ENCODE measurements around the gene ZDHHC14.

ZDHHC14 gene

DNA sequence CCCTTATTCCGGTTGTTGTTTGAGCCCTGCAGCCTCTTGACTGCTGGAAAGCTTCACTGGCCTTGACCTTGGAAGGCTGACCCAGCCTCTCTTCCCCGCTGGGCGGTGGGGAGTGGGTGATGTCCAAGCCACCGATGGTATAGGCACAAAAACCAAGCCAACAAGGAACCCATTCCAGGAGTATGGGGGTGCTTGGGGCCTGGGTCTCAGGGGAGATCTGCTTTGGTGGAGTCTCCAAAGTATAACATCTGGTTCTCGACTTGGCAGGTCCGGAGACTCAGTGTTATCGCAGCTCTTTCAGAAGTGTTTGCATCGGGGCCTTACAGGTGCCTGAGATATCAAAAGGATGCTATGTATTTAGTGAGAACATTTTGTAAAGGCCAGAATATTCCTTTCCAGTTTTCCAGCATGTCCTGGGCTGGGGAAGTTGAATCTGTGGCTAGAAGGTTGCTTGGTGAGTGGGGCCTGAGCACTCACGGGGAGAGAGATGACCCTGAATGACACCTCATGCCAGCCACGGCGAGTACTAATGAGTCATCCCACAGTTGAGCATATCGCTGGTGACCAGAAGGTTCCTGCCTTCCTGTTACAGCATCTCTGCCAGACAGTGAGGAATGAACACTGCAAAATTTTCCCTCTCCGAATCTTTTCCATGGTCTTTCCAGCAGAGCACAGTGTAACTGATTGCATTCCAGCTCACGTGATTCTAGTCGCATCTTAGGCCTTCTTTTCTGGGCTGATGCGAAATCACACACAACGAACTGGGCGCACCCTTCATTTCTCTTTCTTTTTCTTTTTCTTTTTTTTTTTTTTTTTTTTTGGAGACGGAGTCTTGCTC is 133.9 kb downstream of the ZDHHC14 start:
- DNase-seq (ENCODE audit: low read depth in 4 of 4, low spot score in 1 of 4): no peak

DNA sequence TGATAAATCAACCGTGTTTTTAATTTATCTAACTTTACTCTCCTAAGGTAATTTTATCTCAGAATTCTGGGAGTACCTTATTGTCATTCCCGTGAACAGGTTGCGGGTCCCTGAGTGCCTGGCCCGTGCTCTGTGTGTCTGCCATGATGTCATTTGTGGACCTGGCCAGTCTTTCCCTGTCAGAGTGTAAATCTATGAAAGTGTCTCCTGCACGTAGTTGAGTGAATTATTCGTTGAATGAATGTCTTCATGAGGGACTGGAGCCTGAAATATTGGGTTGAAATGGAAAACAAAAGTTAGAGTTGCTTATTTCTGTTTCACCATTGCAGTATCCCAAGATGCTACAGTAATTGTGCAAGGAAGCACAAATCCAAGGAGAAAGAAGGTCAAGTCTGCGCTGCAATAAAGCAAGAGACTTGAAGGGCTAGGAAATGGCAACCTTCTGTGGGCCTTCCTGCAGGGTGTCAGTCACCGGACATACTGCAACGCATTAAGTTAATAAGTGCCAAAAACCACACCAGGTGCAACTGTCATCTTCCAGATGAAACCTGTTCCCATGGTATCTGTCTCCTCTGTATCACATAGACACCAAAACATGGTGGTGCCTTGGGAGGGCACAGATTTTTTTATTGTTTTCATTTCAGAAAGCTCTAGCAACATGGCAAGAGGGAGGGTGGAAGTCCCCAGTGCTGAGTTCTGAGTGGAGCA is 135.5 kb downstream of the ZDHHC14 start:
- no peak for DNase-seq (ENCODE audit: low read depth in 4 of 4, low spot score in 1 of 4)

DNA sequence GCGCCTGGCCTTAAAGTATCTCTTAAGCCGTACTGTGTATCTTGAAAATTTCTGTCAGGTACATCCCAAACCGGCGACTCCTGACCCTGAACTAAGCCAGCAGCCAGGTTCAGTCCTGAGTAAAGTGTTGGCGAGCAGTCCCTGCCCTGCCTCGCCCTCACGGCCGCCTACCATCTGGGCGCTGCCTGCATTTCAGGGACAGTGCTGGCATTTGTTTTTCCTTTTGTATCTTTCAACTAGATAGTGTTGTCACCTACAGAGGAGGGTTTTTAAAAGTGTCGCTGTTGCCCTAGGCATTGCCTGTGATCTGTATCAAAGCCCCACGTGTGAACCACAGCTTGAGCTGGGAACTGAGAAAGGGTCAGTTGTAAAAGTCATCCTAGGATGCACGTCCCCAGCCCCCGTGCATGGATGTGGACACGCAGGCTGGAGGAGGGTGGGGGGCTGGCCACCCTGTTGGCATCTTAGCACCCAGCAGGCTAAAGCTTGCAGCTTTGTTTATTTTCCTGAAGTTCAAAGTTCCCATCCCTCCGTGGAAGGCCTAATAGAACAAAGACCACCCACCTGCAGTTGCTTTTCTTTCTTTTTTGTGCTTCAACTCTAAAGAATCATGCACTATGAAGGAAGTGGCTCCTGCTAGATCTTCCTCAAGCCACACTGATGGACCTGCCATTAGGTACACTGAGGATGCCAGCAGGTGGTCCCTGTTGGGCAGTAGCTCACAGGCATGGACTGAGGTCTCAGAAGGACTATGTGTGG is 136.8 kb downstream of the ZDHHC14 start:
- DNase-seq (ENCODE audit: low read depth in 4 of 4, low spot score in 1 of 4): no peak

DNA sequence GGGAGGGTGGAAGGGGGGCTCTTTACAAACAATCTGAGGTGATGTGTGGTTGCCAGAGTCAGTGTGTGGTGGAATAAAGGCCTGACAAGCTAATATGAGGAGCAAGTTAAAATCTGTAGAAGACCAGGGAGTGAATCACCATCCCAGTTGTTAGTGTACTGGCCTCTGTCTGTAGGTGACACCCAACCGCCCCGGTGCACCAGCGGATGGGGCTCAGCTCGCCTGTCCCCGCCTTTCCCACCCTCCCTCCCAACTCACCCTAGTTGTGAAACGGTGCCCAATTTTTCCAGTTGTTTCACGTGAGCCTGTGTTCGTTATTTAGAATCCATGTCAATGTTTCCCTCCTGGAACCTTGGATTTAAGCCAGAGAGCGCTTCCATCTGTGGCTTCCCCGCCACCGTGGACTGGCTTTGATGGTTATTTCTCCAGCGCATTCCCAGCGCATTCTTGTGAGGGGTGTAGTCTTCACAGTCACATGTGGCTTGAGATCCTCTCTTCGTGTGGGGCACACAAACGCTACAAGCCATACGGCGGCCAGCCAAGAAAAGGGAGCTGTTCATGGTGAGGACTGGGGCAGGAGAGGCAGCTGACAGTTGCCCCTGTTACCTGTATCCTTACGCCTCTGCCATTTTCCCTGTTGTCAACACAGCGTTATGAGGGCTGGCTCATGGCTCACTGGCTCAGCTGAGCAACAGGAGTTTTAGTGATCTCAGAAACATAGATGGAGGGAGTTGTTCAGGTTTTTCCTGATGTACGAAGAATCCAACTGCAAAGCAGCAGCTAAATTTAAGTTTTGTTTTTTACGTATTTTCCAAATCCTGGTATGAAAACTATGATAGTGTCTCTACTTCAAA is 137.6 kb downstream of the ZDHHC14 start:
- DNase-seq (ENCODE audit: low read depth in 4 of 4, low spot score in 1 of 4): no peak

DNA sequence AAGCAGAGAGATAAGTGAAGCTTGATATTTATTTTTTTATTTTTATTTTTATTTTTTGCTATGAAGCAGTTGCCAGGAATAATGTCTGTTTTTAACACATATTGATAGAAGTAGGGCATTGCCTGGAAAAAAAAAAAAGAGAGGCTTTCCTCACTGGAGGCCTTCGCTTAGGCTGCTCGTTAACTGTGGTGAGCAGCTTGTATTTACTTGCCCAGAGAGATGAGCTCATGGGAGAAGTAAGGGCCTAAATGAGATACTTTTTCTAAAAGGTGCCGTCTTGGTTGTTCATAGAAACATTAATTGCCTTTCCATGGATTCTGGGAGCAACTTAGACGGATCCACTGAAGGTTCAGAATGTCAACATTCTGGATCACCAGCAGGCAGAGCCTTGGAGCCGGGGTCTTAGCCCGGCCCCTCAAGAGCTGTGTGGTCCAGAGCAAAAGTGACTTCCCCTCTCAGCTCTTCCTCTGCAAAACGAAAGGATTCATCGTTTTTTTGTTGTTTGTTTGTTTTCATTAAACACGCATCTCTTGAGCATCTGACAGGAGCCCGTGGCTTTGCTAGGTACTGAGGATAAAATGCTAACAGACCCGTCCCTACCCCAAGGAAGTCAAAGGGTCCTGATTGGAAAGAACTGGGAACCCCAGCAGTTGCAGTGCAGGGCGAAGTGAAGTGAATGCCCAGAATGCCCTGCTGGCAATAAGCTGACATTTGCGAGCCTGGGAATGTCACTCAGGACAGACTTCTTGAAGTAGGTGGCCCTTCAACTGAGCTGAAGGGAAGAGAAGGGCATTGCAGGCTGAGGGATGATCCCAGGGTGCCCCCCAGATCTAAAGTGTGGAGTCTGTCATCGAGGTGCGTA is 138.5 kb downstream of the ZDHHC14 start:
- DNase-seq (ENCODE audit: low read depth in 4 of 4, low spot score in 1 of 4): no peak

DNA sequence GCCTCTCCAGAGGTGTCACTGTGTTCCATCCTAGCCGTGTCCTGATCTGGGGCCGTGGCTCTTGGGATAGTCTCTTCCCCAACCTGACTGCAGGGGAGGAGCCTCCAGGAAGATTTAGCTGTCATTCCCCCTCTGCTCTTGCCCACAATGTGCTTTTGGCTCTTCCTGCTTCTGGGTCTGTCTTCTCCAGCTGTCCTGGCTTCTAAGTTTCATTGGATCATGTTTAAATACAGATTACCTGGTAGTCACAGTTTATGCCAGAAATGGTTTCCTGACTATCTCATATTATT is 139.1 kb downstream of the ZDHHC14 start:
- DNase-seq (ENCODE audit: low read depth in 4 of 4, low spot score in 1 of 4): no peak

DNA sequence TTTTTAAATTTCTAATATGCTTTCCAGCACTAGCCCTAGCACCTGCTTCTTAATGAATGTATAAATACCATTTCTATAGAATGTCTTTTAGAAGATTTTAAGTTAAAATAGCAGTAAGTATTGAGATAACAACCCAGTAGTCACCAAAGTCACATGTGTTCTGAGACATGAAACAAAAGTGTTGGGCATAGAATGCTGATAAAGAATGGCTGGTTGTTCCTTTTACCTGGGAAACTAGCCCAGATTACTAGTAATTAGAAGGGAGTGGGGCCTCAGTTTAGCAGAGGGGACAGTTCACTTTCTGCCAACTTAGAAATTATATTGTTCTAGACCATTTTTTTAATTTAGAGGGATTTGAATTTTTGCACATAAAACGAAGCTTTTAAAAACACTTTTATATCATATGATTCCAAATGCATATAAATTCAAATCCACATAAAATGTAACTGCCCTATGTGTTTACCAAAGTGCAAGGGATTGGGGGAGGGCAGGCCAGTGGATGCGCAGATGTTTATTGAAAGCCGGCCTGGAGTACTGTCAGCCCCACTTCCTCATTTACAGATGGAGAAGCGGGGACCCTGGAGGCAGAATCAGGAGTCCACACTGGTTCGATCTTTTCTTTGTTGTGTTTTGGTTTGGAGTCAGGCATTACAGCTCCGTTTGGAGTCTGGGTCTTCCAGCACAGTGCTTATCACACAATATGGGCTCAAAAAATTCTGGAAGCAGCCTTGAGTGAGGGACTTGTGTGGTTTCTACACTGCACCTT is 139.8 kb downstream of the ZDHHC14 start:
- DNase-seq (ENCODE audit: low read depth in 4 of 4, low spot score in 1 of 4): no peak

DNA sequence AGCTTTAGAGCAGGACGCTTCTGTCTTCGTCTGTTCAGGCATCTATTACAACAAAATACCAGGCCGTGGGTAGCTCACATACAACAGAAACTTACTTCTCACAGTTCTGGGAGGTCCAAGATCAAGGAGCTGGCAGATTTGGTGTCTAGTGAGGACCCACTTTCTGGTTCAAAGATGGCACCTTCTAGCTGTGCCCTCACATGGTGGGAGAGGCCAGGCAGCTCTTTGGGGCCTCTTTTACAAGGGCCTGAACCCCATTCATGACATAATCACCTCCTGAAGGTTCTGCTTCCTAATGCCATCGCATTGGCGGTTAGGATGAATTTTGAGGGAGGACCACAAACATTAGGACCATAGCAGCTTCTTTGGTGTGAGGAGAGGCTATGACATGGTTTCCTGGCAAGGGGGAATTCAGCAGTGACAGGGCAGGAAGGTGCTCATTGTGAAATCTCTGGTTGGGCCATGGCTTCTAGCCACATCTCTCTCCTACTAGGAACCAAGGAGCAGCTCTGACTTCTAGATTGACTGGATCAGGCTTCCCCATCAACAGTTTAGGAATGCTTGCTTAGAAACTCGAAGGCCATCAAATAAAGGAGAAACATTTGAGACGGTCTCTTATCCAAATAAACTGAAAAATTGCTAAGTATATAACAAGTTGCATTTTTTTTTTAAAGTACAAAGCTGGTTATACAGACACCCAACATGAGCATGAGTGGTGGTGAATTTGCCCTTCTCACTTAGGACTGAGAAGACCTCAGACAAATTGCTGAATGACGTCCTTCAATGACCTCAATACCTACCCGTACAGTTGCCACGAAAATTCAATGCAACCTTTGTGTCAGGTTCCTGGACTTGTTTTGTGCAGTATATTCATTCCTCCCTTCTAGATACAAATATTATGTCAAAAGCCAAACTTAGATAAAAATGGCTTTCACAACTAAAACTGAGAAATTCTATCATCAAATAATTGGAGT is 140.7 kb downstream of the ZDHHC14 start:
- no peak for DNase-seq (ENCODE audit: low read depth in 4 of 4, low spot score in 1 of 4)

DNA sequence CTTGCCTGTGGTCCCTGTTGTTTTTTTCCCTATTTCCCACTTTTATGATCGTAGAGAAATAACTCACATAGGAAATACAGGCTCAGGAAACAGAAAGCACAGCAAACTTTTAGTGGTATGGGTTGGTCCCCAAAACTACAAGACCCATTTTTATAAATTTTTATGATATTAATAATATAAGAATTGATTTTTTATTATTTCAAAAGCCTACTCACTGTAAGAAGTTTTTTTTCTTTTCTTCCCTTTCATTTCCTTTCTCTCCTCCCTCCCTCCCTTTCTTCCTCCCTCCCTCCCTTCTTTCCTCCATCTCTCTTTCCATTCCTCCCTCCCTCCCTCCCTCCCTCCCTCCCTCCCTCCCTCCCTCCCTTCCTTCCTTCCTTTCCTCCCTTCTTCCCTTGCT is 141.5 kb downstream of the ZDHHC14 start:
- DNase-seq (ENCODE audit: low read depth in 4 of 4, low spot score in 1 of 4): no peak

DNA sequence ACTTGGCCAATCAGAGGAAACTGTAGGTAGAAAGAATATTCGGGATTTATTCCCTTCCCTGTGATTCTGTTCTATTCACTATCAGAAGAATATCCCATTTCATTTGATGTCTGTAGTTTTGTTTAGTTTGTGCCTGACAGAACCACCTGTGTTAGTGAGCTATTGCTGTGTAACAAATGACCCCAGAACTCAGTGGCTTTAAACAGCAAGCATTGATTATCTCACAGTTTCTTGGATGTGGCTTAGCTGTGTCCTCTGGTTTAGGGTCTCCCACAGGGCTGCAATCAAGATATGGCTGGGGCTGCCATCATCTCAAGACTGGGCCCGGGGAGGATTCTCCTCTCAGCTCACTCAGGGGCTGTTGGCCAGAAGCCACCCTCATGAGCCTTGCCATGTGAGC is 143.7 kb downstream of the ZDHHC14 start:
- no peak for DNase-seq (ENCODE audit: low read depth in 4 of 4, low spot score in 1 of 4)

DNA sequence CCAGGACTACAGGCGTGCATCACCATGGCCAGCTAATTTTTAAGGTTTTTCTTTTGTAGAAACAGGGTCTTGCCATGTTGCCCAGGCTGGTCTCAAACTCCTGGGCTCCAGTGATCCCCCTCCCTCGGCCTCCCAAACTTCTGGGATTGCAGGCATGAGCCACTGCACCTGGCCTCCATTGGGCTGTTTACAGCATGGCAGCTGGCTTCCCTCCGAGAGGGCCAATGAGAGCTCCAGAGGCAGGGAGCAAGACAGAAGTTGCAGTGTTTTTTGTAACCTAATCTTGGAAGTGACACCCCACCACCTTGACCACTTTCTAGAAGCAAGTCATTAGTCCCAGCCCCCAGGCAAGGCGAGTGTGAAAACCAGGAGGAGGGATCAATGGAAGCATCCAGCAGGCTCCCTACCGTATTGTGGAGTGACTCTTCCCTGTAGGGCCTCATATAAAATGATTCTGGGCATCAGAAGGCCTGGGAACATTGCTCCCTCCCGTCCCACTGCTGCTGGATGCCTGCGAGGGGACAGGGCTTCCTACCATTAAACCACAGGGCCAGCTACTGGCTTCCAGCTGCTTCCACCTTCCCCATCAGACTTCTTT is 144.4 kb downstream of the ZDHHC14 start:
- no peak for DNase-seq (ENCODE audit: low read depth in 4 of 4, low spot score in 1 of 4)

DNA sequence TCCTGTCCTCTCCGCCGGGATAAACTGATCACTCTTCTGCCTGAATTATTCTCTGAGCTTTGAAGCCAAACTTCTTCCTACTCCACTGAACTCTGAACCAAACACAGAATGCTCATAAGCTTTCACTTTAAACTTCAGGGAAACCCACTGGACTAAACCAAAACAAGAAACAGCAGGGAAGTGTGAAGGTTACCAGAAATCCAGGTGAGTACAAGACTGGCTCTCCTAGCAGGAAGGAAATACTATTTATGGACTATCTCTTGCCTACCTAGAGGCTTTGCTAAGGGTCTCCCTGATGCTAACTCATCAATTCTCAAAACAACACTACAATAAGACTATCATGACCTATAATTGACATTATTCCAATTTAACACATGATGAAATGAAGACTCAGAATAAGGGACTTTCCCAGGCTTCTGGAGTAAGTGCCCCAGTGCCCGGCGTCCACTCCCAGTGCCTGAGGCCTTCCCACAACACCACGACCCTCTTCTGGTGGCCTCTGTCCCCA is 145.0 kb downstream of the ZDHHC14 start:
- DNase-seq (ENCODE audit: low read depth in 4 of 4, low spot score in 1 of 4): no peak

DNA sequence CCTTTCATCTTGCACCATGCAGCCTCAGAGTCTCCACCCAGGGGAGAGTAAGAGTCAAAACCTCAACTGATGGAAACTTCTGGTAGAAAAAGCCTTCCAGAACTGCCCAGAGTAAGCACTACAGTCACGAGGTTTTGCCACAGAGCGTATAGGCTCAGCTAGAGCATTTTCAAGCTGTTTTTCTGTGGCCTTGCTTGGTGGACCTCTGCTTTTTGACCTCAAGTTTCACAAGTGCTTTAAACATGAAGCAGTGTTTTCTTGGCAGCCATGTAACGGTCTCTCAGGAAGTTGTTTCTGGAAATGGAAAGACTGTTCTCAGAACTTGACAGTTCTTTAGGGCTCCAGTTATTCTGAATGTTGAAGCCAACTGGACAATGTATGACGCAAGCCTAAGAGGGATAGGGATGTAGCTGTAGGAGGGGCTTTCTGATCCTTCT is 146.5 kb downstream of the ZDHHC14 start:
- DNase-seq (ENCODE audit: low read depth in 4 of 4, low spot score in 1 of 4): no peak

DNA sequence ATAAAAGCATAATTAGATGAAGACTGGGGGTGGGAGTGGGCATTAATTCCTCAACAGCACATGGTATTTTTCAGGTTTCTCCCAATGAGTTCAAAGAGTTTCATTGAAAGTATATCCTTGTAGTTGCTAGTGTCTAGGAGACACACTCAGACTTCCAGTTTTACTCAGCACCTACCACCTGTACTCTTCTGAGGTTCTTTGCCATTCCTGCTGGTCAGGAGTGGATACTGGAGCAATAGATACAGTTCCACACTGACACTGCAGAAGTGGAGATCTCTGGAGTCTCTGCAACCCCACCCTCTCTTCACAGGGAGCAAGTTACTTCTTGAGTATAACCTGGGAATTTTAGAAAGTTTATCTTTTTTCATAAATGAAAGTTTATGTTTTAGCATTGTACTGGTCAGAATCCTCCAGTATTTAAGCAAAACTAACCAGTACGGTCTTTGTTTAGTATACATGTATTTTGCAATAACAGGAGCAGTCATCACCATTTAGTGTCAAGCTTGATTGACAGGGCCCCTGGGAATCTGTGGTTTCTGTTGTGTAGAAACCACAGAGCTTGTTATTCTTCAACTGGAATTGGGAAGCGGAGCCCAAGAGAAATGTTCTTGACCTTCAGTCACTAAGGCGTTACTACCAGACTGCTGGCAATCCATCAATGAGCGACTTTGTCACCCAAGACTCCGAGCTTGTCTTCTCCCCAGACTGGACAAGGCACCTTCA is 148.1 kb downstream of the ZDHHC14 start:
- DNase-seq (ENCODE audit: low read depth in 4 of 4, low spot score in 1 of 4): no peak

DNA sequence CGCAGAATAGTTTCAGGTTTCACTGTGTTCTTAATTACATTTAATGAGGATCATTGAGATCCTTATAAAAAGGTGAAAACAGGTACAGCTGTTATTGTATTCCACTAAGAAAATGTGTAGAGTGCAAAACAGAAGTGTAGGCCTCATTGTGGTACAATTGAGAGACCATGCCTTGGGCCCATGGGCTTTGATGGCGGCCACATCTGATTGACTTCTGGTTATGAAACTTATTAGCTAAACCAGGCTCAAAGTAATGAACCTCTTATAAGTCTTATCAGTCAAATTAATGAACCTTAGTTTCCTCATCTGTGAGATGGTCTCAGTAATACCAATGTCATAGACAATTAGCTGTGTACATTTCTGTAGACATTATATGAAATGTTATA is 148.7 kb downstream of the ZDHHC14 start:
- no peak for DNase-seq (ENCODE audit: low read depth in 4 of 4, low spot score in 1 of 4)

DNA sequence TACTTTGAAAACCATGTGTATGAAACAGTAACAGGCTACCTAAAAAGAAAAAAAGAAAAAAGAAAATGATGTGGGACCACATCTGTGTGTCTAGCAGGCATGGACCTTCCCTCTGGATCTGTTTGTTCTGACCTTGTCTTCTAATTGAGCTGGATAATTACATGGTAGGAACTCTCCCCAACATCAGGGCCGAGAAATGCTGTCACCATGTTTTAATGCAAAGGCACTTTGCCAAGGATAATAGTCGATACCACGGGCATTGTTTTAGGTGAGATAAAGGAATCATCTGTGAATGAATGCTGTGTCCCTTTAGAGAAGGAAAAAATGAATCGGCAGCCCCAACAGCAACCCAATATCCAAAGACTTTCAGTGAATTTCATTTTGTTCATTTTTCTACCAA is 149.1 kb downstream of the ZDHHC14 start:
- DNase-seq (ENCODE audit: low read depth in 4 of 4, low spot score in 1 of 4): no peak

DNA sequence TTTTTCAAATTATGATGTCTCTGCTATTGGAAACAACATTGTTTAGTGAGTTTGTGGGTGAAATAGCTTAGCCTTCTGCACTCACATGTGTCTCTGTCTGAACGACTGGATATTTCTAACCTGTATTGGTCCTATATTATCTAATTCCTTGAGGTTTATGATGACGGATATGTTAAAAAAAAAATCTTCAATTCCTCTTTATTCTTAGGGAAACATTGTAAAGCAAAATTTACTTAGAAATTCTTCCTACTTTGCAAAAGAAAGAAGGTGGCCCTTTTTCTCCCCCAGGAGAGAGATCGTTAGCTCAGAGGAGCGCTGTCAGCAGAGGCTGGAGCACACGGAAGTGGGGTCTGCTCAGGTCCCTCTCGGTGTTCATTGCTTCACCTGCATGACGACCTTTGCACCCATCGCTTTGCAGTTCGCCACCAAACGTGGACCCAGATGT is 149.8 kb downstream of the ZDHHC14 start:
- DNase-seq (ENCODE audit: low read depth in 4 of 4, low spot score in 1 of 4): no peak

Measured in stimulated activated CD4-positive, alpha-beta T cell treated with anti-CD3 and anti-CD28 coated beads, Interleukin-1b, Interleukin-23, amount 100 ng/mL, for 24 hours (primary cell).